PFSK-1 (cell line): Measurements from ENCODE around the gene SLC1A5.

ENCODE experiments used
- FOXP2 ChIP-seq: optimal IDR thresholded peaks from 2 replicates; pipeline ENCODE3; 2011; ENCODE audit warnings: borderline replicate concordance, control low read depth, inconsistent platforms; ENCODE audit not compliant: insufficient read depth; ENCODE audit errors: extremely low read length, extremely low read depth
- POLR2AphosphoS5 ChIP-seq: IDR thresholded peaks from 2 replicates; pipeline ENCODE4 v1.6.1; 2012; ENCODE audit warnings: low read depth, mild to moderate bottlenecking, control low read depth, low read length, moderate library complexity
- SIN3A ChIP-seq: IDR thresholded peaks from 2 replicates; pipeline ENCODE4 v1.6.1; 2012; ENCODE audit warnings: mild to moderate bottlenecking, low read length, moderate library complexity, borderline replicate concordance; ENCODE audit not compliant: insufficient read depth
- TAF1 ChIP-seq: IDR thresholded peaks from 2 replicates; pipeline ENCODE4 v1.6.1; 2012; ENCODE audit warnings: low read length, control low read depth, borderline replicate concordance; ENCODE audit not compliant: insufficient read depth
- TF ChIP-seq, protein P1 (sequence below), 2 experiments: IDR thresholded peaks; 2 replicates each; pipeline versions ENCODE4 v1.6.1 to v1.8.0; 2011 to 2012; ENCODE audit warnings: low read depth in 2 of 2, low read length in 2 of 2, control low read depth in 1 of 2, inconsistent platforms in 1 of 2, mild to moderate bottlenecking in 1 of 2, moderate library complexity in 1 of 2; ENCODE audit not compliant: insufficient read depth in 1 of 2

Gene SLC1A5

DNA sequence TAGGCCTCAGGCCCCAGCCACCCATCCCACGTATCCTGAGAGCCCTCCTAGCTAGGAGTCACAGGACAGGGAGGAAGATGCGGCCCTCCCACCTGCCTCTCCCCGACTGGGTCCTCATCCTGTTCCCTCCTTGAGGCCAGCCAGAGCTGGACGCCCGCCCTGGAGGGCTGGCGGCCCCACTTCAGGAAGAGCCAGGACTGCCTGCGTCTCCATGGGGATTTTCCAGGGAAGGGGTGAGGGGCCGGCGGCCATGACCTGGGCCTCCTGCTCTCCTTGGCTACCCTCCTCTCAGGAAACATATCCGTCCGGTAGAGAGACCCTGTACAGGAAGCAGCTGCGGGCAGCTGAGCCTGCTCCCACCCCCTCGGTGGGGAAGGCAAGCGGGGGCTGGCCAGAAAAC, 60.2 kb downstream of the SLC1A5 start:
- no peak for TF ChIP-seq SIN3A
- no peak for TF ChIP-seq POLR2AphosphoS5

- TF ChIP-seq POLR2AphosphoS5 (no peak), SIN3A (no peak), FOXP2 (no peak), TAF1 (no peak)
- TF ChIP-seq, protein P1, sequence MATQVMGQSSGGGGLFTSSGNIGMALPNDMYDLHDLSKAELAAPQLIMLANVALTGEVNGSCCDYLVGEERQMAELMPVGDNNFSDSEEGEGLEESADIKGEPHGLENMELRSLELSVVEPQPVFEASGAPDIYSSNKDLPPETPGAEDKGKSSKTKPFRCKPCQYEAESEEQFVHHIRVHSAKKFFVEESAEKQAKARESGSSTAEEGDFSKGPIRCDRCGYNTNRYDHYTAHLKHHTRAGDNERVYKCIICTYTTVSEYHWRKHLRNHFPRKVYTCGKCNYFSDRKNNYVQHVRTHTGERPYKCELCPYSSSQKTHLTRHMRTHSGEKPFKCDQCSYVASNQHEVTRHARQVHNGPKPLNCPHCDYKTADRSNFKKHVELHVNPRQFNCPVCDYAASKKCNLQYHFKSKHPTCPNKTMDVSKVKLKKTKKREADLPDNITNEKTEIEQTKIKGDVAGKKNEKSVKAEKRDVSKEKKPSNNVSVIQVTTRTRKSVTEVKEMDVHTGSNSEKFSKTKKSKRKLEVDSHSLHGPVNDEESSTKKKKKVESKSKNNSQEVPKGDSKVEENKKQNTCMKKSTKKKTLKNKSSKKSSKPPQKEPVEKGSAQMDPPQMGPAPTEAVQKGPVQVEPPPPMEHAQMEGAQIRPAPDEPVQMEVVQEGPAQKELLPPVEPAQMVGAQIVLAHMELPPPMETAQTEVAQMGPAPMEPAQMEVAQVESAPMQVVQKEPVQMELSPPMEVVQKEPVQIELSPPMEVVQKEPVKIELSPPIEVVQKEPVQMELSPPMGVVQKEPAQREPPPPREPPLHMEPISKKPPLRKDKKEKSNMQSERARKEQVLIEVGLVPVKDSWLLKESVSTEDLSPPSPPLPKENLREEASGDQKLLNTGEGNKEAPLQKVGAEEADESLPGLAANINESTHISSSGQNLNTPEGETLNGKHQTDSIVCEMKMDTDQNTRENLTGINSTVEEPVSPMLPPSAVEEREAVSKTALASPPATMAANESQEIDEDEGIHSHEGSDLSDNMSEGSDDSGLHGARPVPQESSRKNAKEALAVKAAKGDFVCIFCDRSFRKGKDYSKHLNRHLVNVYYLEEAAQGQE (IDR thresholded peaks at IDR 0.05; ENCODE audit: insufficient read depth in 1 of 2, low read depth in 2 of 2, low read length in 2 of 2): no peak
Measured at GRCh38 chr19:46727757-46728156, 60.6 kb downstream of the SLC1A5 start.

DNA sequence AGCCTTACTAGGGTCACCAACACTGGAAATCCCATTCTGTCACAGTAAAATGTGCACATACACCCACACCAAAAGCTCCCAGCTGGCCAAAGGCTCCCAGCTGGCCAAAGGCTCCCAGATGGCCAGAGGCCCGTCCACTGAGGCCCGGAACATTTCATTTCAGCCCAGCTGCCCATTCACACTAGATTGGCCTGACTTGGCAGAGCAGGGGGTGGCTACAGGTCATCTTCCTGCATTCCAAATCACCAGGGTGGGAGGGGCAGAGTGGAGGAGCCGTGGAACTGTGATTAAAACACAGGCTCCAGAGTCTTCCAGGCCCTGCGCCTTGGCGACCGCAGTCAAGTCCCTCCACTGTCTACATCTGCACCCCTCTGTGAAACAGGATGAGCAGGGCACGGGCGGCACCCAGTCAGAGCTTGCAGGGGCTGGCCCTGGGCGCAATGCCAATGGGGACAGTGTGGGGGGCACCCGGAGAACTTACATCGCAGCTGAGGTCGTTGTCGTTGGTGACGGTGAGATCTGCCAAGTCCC, 61.4 kb downstream of the SLC1A5 start:
- TF ChIP-seq FOXP2 (no peak), TAF1 (no peak), POLR2AphosphoS5 (no peak), SIN3A (no peak)
- TF ChIP-seq, protein P1 (IDR thresholded peaks at IDR 0.05; ENCODE audit: insufficient read depth in 1 of 2, low read depth in 2 of 2, low read length in 2 of 2): no peak

DNA sequence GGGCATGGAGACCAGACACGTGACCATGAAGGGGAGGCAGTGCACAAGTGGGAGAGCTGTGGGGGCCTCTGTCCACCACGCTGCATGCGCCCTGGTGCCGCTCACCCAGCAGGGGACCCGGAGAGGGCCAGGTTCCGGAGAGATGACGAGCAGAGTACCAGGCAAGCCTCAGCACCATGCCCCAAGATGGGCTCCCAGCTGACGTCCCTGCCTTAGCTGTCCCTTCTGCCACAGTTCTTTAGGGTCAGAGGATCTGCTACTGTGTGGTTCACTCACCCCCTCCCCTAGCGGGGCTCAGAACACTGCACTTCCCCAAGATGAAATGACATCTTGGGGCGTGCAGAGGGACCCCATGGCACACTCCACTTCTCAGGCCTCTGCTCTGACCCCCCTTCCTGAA, 61.8 kb downstream of the SLC1A5 start:
- TF ChIP-seq, protein P1 (IDR thresholded peaks at IDR 0.05; ENCODE audit: insufficient read depth in 1 of 2, low read depth in 2 of 2, low read length in 2 of 2): no peak
- TF ChIP-seq FOXP2 (no peak), SIN3A (no peak), TAF1 (no peak), POLR2AphosphoS5 (no peak)

DNA sequence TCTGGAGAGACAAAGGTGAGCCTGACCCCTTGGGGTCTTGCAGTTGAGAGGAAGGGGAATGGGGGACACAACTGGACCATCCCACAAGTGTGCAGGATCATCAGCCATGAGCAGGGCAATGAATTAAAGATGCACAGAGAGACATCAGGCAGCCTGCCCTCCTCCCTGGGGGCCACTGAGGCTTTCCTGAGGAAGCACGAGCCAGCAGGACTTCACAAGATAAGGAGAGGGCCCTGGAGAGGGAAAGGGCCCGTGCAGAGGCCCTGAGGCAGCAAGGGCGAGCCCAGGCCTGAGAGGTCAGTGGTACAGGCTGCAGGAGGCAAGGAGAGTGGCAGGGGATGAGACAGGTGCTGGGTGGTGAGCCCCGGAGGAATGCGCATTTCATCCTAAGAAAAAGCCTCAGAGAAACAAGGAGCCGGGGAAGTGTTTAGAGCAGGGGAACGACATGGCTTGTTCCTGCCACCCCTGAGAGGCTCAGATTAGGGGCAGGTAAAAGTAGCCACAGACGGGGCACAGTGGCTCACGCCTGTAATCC, 62.5 kb downstream of the SLC1A5 start:
- no peak for TF ChIP-seq TAF1
- TF ChIP-seq FOXP2: no peak
- no peak for TF ChIP-seq POLR2AphosphoS5
- TF ChIP-seq SIN3A: no peak
- TF ChIP-seq, protein P1 (IDR thresholded peaks at IDR 0.05; ENCODE audit: insufficient read depth in 1 of 2, low read depth in 2 of 2, low read length in 2 of 2): no peak
